SJCRH30 (cell line): ENCODE data around the gene ZFHX2. TPM values are rescaled to one million over a fixed set of nuclear protein-coding genes. Genes with fewer than 3 reads are reported as not detected.
A peak's percentile ranks its signal among the peaks of the same experiment; 100 is the strongest.

ENCODE experiments used
- DNase-seq, 2 experiments: peaks; one replicate each; pipeline ENCODE4 v3.0.0-alpha.2; 2015 to 2020
- H3K27ac ChIP-seq: fragments of 250-450 bp; sonication (Bioruptor Pico); 2 replicates; pipeline ENCODE4 v1.5.1; 2020; ENCODE audit warnings: mild to moderate bottlenecking, moderate library complexity
- H3K27me3 ChIP-seq: fragments of 250-450 bp; sonication (Bioruptor Pico); 2 replicates; pipeline ENCODE4 v1.5.1; 2020; ENCODE audit warnings: mild to moderate bottlenecking, moderate library complexity
- H3K36me3 ChIP-seq: fragments of 250-450 bp; sonication (Bioruptor Pico); 2 replicates; pipeline ENCODE4 v1.5.1; 2020; ENCODE audit warnings: mild to moderate bottlenecking, moderate library complexity
- H3K4me1 ChIP-seq: fragments of 250-450 bp; sonication (Bioruptor Pico); 2 replicates; pipeline ENCODE4 v1.5.1; 2020; ENCODE audit warnings: mild to moderate bottlenecking, moderate library complexity
- H3K4me3 ChIP-seq: fragments of 250-450 bp; sonication (Bioruptor Pico); 2 replicates; pipeline ENCODE4 v1.5.1; 2020; ENCODE audit warnings: mild to moderate bottlenecking, moderate library complexity
- H3K9me3 ChIP-seq: fragments of 250-450 bp; sonication (Bioruptor Pico); replicated peaks from 2 replicates; pipeline ENCODE4 v1.5.1; 2020; ENCODE audit warnings: mild to moderate bottlenecking, moderate library complexity
- total RNA-seq: library from RNA; depleted of rRNA; stranded (reverse); fragments of >200 nt; shearing (Covaris generic); gene quantifications from 2 replicates; pipeline ENCODE4 v1.2.3, GENCODE V29; 2014

ZFHX2 gene
- total RNA-seq, 1 experiment from 2014 or later, result 0.04 TPM

GRCh38 chr14:23513818-23514643, 37.5 kb downstream of the ZFHX2 start:
- no peaks in the 10 kb centered on the region for H3K36me3 ChIP-seq
- no peaks in the 10 kb centered on the region for H3K4me1 ChIP-seq
- no peak for DNase-seq
- H3K4me3 ChIP-seq, result no peak overlapping the region
- H3K27me3 ChIP-seq, result no peaks in the 10 kb centered on the region; the same call in 1 of the 2 replicates
- H3K27ac ChIP-seq, result no peak overlapping the region
- H3K9me3 ChIP-seq, result no peaks in the 10 kb centered on the region

GRCh38 chr14:23513005-23513817, 38.4 kb downstream of the ZFHX2 start:
- Histone ChIP-seq H3K36me3 (no peaks in the 10 kb centered on the region), H3K4me1 (no peaks in the 10 kb centered on the region), H3K27me3 (no peaks in the 10 kb centered on the region; the same call in 1 of the 2 replicates), H3K4me3 (no peak overlapping the region), H3K27ac (no peak overlapping the region), H3K9me3 (no peaks in the 10 kb centered on the region)
- no peak for DNase-seq

GRCh38 chr14:23512156-23512555, 39.4 kb downstream of the ZFHX2 start:
- no peak for DNase-seq
- H3K4me3 ChIP-seq, result no peak overlapping the region
- H3K27me3 ChIP-seq, result no peaks in the 10 kb centered on the region
- H3K36me3 ChIP-seq, result no peaks in the 10 kb centered on the region
- no peaks in the 10 kb centered on the region for H3K9me3 ChIP-seq
- no peak overlapping the region for H3K27ac ChIP-seq
- no peaks in the 10 kb centered on the region for H3K4me1 ChIP-seq

- H3K9me3 ChIP-seq, result no peaks in the 10 kb centered on the region
- no peak overlapping the region for H3K4me3 ChIP-seq
- no peaks in the 10 kb centered on the region for H3K36me3 ChIP-seq
- H3K4me1 ChIP-seq, result no peaks in the 10 kb centered on the region
- no peaks in the 10 kb centered on the region for H3K27me3 ChIP-seq
- no peak overlapping the region for H3K27ac ChIP-seq
- DNase-seq, result no peak
Observed at GRCh38 chr14:23494223-23494622, 57.3 kb downstream of the ZFHX2 start.

GRCh38 chr14:23492618-23493272, 58.8 kb downstream of the ZFHX2 start:
- Histone ChIP-seq H3K27me3 (no peaks in the 10 kb centered on the region), H3K27ac (no peak overlapping the region), H3K4me3 (no peak overlapping the region), H3K9me3 (no peaks in the 10 kb centered on the region), H3K4me1 (no peaks in the 10 kb centered on the region), H3K36me3 (no peaks in the 10 kb centered on the region)
- DNase-seq, result no peak

GRCh38 chr14:23487216-23487615, 64.3 kb downstream of the ZFHX2 start:
- Histone ChIP-seq H3K36me3 (no peaks in the 10 kb centered on the region), H3K4me3 (no peak overlapping the region), H3K9me3 (no peaks in the 10 kb centered on the region), H3K27me3 (no peaks in the 10 kb centered on the region), H3K27ac (no peak overlapping the region), H3K4me1 (no peaks in the 10 kb centered on the region)
- no peak for DNase-seq

GRCh38 chr14:23486036-23486435, 65.5 kb downstream of the ZFHX2 start:
- Histone ChIP-seq H3K27me3 (no peaks in the 10 kb centered on the region), H3K4me1 (no peaks in the 10 kb centered on the region), H3K4me3 (no peak overlapping the region), H3K27ac (no peak overlapping the region), H3K9me3 (no peaks in the 10 kb centered on the region), H3K36me3 (no peaks in the 10 kb centered on the region)
- DNase-seq, result no peak

GRCh38 chr14:23485326-23485725, 66.2 kb downstream of the ZFHX2 start:
- Histone ChIP-seq H3K27me3 (no peaks in the 10 kb centered on the region), H3K36me3 (no peaks in the 10 kb centered on the region), H3K27ac (no peak overlapping the region), H3K4me3 (no peak overlapping the region), H3K9me3 (no peaks in the 10 kb centered on the region), H3K4me1 (no peaks in the 10 kb centered on the region)
- no peak for DNase-seq

GRCh38 chr14:23483236-23483854, 68.2 kb downstream of the ZFHX2 start:
- Histone ChIP-seq H3K36me3 (peaks cover 3% of the 10 kb centered on the region), H3K4me3 (no peak overlapping the region), H3K4me1 (no peaks in the 10 kb centered on the region), H3K27ac (no peak overlapping the region), H3K27me3 (no peaks in the 10 kb centered on the region), H3K9me3 (no peaks in the 10 kb centered on the region)
- DNase-seq, result peak; percentile 17 to 30

GRCh38 chr14:23482823-23483148, 68.8 kb downstream of the ZFHX2 start:
- no peak overlapping the region for H3K4me3 ChIP-seq
- no peaks in the 10 kb centered on the region for H3K27me3 ChIP-seq
- H3K27ac ChIP-seq, result no peak overlapping the region
- no peaks in the 10 kb centered on the region for H3K4me1 ChIP-seq
- peaks cover 9% of the 10 kb centered on the region for H3K36me3 ChIP-seq
- no peak for DNase-seq
- H3K9me3 ChIP-seq, result no peaks in the 10 kb centered on the region

- no peak for DNase-seq
- no peaks in the 10 kb centered on the region for H3K9me3 ChIP-seq
- no peaks in the 10 kb centered on the region for H3K27me3 ChIP-seq
- H3K4me1 ChIP-seq, result no peaks in the 10 kb centered on the region
- no peak overlapping the region for H3K4me3 ChIP-seq
- H3K36me3 ChIP-seq, result peaks cover 15% of the 10 kb centered on the region
- no peak overlapping the region for H3K27ac ChIP-seq
Observed at GRCh38 chr14:23481979-23482822, 69.4 kb downstream of the ZFHX2 start.

- H3K4me3 ChIP-seq, result no peak overlapping the region
- peak; percentile 40 to 69 for DNase-seq
Observed at GRCh38 chr14:23481362-23481970, 70.1 kb downstream of the ZFHX2 start.

GRCh38 chr14:23478109-23478759, 73.3 kb downstream of the ZFHX2 start:
- Histone ChIP-seq H3K27me3 (no peaks in the 10 kb centered on the region), H3K27ac (no peak overlapping the region), H3K9me3 (no peaks in the 10 kb centered on the region), H3K4me1 (no peaks in the 10 kb centered on the region), H3K36me3 (peaks cover 50% of the 10 kb centered on the region), H3K4me3 (no peak overlapping the region)
- peak; percentile 40 to 73 for DNase-seq

More at GRCh38 chr14:23481362-23481970, 70.1 kb downstream of the ZFHX2 start:
- H3K36me3 ChIP-seq, result peaks cover 22% of the 10 kb centered on the region
- H3K9me3 ChIP-seq, result no peaks in the 10 kb centered on the region
- H3K27me3 ChIP-seq, result no peaks in the 10 kb centered on the region
- H3K27ac ChIP-seq, result no peak overlapping the region
- H3K4me1 ChIP-seq, result no peaks in the 10 kb centered on the region
